Nephron progenitor cell (in vitro differentiated cells): Measurements from ENCODE around the gene SRGAP3.

Experiments used
- DNase-seq: peaks from one replicate; pipeline ENCODE4 v3.0.0; 2021
- H3K27ac Mint-ChIP-seq: 2 replicates; pipeline ENCODE4 v1.8.0; 2021; ENCODE audit warnings: mild to moderate bottlenecking, moderate library complexity, mixed read lengths
- H3K27me3 Mint-ChIP-seq: 2 replicates; pipeline ENCODE4 v1.8.0; 2021; ENCODE audit warnings: mild to moderate bottlenecking, low read depth, mixed read lengths; ENCODE audit not compliant: poor library complexity
- H3K36me3 Mint-ChIP-seq: 2 replicates; pipeline ENCODE4 v1.8.0; 2021; ENCODE audit warnings: low read depth, mixed read lengths
- H3K4me1 Mint-ChIP-seq: 2 replicates; pipeline ENCODE4 v1.8.0; 2021; ENCODE audit warnings: mixed read lengths
- H3K4me3 Mint-ChIP-seq: 2 replicates; pipeline ENCODE4 v1.8.0; 2021; ENCODE audit warnings: mild to moderate bottlenecking, moderate library complexity, mixed read lengths
- H3K9me3 Mint-ChIP-seq: 2 replicates; pipeline ENCODE4 v1.8.0; 2021; ENCODE audit warnings: mild to moderate bottlenecking, moderate library complexity, mixed read lengths
- CTCF ChIP-seq: fragments of 200-600 bp; sonication (generic); IDR thresholded peaks from 2 replicates; pipeline ENCODE4 v1.5.0; 2021; ENCODE audit warnings: antibody characterized with exemption

The SRGAP3 gene

DNA sequence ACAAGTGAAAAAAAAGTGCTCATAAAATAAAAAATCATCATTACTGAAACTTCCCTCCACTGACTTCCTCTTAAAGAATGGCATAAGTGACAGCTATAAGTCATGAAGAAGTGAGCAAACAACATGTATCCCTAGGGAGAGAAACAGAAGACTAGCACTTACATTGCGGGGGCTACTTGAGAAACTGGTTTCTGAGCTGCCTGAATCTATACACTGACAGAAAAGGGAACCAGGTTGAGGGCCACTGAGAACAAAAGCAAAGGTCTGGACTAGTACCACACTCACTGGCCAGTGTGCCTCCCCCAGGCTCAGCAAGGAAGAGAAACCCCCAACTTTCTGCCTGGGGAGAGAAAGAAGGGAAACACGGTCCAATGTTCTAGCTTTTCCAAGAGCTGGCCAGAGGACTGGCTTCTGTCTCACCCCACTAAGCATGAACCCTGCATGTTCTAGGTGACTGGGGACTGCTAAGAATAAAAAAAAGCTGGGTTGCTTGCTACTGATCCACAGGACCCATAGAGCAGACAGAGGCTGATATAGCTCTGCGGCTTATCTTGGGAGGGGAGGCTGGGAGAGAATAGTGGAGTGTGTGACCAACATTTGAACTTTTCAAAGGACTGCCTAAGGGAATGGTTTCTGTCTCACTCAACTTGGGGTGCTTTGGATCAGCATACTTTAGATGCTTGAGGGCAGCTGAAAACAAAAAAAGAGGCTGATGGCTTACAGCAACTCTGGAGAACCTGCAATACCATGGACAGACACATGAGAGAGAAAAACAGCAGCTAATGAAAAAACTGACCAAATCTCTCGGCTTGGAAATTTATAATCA, 294.3 kb downstream of the SRGAP3 start:
- TF ChIP-seq CTCF: no peak
- H3K27ac Mint-ChIP-seq: peak overlapping the region; percentile 76
- H3K27me3 Mint-ChIP-seq: no peaks in the 10 kb centered on the region
- H3K36me3 Mint-ChIP-seq: peaks cover 11% of the 10 kb centered on the region
- H3K9me3 Mint-ChIP-seq: no peaks in the 10 kb centered on the region
- no peak overlapping the region for H3K4me3 Mint-ChIP-seq
- peaks cover 9% of the 10 kb centered on the region for H3K4me1 Mint-ChIP-seq
- no peak for DNase-seq

- DNase-seq: no peak
- Mint-ChIP-seq H3K4me1 (peaks cover 18% of the 10 kb centered on the region), H3K4me3 (no peak overlapping the region), H3K9me3 (no peaks in the 10 kb centered on the region), H3K27ac (no peak overlapping the region), H3K36me3 (peaks cover 5% of the 10 kb centered on the region), H3K27me3 (no peaks in the 10 kb centered on the region)
- TF ChIP-seq CTCF: no peak
Measured at GRCh38 chr3:8953313-8953712, 296.1 kb downstream of the SRGAP3 start.

DNA sequence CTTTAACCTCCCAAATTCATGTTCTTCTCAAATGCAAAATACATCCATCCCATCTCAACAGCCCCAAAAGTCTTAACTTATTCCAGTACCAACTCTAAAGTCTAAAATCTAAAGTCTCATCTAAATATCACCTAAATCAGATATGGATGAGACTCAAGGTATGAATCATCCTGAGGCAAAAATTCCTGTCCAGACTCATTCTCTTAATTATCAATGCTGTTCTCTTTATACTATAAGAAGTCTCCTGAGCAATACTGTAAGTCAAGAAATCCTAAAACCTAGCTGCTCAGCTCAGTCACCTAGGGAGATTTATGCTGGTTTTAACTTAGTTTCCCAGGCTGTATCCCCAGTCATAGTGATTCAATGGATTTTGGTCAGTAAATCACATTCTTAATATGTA, 297.3 kb downstream of the SRGAP3 start:
- DNase-seq: no peak
- peaks cover 8% of the 10 kb centered on the region for H3K36me3 Mint-ChIP-seq
- peaks cover 18% of the 10 kb centered on the region for H3K4me1 Mint-ChIP-seq
- no peak overlapping the region for H3K4me3 Mint-ChIP-seq
- H3K27me3 Mint-ChIP-seq: no peaks in the 10 kb centered on the region
- no peaks in the 10 kb centered on the region for H3K9me3 Mint-ChIP-seq
- no peak for TF ChIP-seq CTCF
- no peak overlapping the region for H3K27ac Mint-ChIP-seq

DNA sequence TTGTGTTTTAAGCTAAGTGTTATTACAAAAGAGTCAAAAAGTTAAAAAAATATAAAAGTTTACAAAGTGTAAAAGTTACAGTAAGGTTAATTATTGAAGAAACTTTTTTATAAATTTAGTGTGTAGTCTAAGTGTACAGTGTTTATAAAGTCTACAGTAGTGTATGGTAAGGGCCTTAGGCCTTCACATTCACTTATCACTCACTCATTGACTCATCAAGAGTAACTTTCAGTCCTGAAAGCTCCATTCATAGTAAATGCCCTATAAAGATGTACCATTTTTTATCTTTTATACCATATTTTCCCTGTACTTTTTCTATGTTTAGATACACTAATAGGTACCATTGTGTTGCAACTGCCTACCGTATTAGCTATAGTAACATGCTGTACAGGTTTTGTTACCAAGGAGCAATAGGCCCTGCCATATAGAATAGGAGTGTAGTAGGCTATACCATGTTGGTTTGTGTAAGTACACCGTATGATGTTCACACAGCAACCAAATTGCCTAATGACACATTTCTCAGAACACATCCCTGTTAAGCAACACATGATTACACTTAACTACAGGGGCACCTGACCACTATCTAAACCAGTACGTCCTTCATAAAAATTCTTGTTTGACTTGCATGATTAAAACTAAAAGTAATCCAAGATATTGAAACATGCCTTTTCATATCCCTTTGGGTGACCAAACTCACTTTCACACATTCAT, 303.4 kb downstream of the SRGAP3 start:
- DNase-seq: no peak
- no peak for TF ChIP-seq CTCF
- no peaks in the 10 kb centered on the region for H3K27me3 Mint-ChIP-seq
- no peak overlapping the region for H3K27ac Mint-ChIP-seq
- no peak overlapping the region for H3K4me3 Mint-ChIP-seq
- peaks cover 64% of the 10 kb centered on the region for H3K36me3 Mint-ChIP-seq
- peaks cover 9% of the 10 kb centered on the region for H3K4me1 Mint-ChIP-seq
- peaks cover 24% of the 10 kb centered on the region for H3K9me3 Mint-ChIP-seq

- DNase-seq: no peak
- Mint-ChIP-seq H3K27ac (no peak overlapping the region), H3K4me1 (no peaks in the 10 kb centered on the region)
Measured at GRCh38 chr3:8942746-8943488, 306.5 kb downstream of the SRGAP3 start.

More at GRCh38 chr3:8942746-8943488, 306.5 kb downstream of the SRGAP3 start:
- H3K36me3 Mint-ChIP-seq: peaks cover 76% of the 10 kb centered on the region
- TF ChIP-seq CTCF: no peak
- peaks cover 24% of the 10 kb centered on the region for H3K9me3 Mint-ChIP-seq
- H3K4me3 Mint-ChIP-seq: no peak overlapping the region
- H3K27me3 Mint-ChIP-seq: no peaks in the 10 kb centered on the region
